ENCODE data around the gene INTU.
"Not testable (repeated sequence)": the region's sequence is repeated elsewhere in the genome, so short reads cannot be mapped to it uniquely, and the experiment has no call there.

Gene INTU

GRCh38 chr4:127648061-127648460 is 15.3 kb downstream of the INTU start:
- FAIRE-seq, result no peak

DNA sequence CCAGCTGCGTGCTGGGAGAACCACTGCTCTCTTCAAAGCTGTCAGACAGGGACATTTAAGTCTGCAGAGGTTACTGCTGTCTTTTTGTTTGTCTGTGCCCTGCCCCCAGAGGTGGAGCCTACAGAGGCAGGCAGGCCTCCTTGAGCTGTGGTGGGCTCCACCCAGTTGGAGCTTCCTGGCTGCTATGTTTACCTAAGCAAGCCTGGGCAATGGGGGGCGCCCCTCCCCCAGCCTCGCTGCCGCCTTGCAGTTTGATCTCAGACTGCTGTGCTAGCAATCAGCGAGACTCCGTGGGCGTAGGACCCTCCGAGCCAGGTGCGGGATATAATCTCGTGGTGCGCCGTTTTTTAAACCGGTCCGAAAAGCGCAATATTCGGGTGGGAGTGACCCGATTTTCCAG is 22.8 kb downstream of the INTU start:
- not testable (repeated sequence) for FAIRE-seq

DNA sequence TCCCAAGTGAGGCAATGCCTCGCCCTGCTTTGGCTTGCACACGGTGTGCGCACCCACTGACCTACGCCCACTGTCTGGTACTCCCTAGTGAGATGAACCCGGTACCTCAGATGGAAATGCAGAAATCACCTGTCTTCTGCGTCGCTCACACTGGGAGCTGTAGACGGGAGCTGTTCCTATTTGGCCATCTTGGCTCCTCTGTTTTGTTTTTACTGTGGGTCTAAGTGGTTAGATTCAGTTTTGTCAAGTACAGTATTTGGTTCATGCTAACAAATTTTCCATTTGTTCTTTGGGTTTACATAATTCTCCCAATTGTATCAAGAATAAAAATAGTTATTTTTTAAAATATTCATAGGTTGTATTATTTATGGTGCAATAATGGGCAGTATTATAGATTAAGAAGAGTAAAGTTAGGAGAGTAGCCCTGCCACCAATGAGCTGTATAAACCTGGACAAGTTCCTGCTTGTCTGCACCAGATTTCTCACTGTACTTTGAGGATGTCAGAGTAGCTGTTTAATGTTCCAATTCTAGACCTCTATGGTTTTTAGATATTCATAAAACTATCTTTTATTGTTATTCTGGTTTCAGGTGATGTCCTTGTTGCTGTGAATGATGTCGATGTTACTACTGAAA is 23.4 kb downstream of the INTU start:
- no peak for FAIRE-seq

GRCh38 chr4:127660284-127660885 is 27.6 kb downstream of the INTU start:
- no peak for FAIRE-seq

DNA sequence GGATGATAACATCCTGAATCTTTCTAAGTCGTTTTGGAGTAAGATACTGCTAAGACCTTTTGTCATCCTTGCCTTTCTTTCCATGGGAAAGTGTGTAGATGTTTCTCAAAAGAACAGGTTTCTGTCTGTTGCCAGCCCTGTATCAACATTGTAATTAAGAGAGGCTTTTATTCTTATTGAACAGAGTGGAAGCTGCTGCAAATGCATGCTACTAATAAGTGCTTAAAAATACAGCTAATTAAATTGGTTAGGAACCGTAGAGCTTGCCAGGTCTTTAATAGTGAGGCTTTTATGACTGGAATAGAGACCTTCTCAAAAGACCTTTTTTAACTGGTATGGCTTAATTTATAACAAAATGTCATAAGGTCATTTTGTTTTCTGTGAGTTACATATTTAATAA is 34.4 kb downstream of the INTU start:
- FAIRE-seq, result no peak

- FAIRE-seq, result no peak
Measured at GRCh38 chr4:127667772-127668171, 35.0 kb downstream of the INTU start.

GRCh38 chr4:127668770-127669169 is 36.0 kb downstream of the INTU start:
- FAIRE-seq, result no peak

- FAIRE-seq, result no peak
Measured at GRCh38 chr4:127669691-127670090, 36.9 kb downstream of the INTU start.

DNA sequence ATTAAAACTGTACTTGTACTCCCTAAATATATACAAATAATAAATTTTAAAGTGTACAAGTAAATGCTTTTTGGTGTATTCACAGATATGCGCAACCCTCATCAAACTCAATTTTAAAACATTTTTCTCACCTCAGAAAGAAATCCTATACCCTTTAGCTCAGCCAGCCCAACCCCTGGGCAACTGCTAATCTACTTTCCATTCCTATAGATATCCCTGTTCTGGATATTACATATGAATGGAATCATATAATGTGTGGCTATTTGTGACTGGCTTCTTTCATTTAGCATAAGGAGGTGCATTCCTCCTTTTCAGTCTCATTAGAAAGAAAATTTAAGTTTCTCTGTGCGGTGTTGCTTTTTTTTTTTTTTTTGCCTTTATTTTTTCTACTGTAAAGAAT is 39.4 kb downstream of the INTU start:
- FAIRE-seq, result no peak

DNA sequence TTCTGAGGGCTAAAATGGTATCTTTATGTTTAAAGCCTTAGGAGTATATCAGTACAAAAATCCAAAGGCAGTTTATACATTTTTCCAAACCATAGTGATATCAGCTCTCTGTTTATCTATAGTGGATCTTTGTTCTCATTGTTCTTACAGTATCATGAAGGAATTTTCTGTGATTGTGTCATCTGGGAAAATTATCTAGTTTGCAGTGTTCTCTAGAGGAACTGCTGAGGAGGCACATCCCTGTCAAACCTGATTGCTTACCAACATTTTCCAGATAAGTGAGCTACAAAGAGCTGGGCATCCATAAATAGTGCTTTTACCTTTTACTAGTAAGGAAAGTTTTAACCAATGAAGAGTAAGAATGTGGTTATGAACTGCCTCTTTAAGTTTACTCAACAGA is 52.5 kb downstream of the INTU start:
- no peak for FAIRE-seq

DNA sequence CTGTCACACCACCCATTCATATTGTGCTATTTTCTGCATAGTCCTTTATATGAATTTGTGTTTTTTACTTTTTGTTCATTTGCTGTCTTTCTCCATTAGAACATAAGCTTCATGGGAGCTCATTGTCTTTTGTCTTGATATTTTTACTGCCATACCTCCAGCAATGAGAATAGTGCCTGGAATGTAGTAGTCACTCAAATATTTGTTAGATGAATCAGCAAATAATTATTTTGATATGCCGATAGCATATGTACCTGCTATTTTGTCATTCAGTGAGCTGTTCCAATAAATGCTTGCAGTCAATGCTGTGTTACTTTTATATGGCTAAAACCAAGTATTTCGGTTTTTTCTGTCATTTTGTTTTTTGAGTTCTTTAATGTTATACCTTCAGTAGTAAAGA is 53.9 kb downstream of the INTU start:
- FAIRE-seq, result no peak

DNA sequence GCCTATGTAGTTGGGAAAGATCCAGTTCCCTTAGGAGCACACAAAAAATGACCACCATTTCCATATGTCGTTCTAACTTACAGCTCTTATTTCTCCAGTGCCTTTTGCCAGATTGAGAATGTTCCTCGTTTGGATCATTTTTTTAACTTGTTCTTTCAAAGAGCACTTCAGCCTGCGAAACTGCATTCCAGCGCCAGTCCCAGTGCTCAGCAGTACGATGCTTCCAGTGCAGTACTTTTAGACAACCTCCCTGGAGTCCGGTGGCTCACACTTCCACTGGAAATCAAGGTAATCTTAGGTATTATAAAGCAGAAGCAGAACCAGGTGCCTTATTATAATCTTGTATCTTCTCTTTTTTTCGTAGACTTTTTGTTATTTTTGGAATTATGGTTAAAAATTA is 54.8 kb downstream of the INTU start:
- FAIRE-seq, result no peak

DNA sequence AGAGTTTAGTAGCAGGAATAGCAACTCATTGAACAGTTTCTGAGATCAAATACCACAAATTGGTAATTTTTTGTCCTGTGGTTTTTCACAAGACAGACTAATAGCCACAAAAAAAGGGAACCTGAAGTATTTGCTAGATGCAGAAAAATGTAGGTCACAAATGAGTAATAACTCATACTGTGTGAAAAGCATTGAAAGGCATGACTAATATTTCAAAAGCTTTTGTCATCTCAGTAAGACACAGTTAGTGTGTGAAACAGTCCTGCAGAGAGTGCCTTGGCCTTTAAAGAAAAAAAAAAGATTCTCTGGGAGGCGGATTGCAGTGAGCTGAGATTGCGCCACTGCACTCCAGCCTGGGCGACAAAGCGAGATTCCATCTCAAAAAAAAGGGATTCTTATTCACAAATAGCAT is 66.0 kb downstream of the INTU start:
- FAIRE-seq, result no peak

GRCh38 chr4:127708985-127709384 is 76.2 kb downstream of the INTU start:
- no peak for FAIRE-seq

- no peak for FAIRE-seq
Measured at GRCh38 chr4:127709456-127709855, 76.7 kb downstream of the INTU start.

DNA sequence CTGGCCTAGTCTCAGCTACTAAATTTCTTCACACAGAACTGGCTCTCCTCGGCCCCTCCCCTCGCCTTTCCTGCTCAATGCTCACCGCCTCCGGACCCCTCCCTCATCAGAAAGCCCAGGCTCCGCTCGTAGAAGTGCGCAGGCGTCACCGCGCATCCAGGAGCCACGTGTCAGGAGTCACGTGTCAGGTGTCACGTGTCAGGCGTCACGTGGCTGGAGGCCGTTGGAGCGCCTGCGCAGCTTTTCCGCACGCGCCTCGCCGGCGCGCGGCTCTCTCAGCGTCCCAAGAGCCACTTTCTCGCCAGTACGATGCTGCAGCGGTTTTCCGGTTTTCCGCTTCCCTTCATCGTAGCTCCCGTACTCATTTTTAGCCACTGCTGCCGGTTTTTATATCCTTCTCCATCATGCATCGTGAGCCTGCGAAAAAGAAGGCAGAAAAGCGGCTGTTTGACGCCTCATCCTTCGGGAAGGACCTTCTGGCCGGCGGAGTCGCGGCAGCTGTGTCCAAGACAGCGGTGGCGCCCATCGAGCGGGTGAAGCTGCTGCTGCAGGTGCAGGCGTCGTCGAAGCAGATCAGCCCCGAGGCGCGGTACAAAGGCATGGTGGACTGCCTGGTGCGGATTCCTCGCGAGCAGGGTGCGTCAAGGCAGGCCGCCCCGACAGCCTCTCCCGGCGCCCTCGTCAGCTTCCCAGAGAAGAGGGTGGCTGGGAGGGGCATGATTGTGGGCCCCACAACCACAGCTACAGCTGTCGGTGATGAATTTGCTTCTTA is 97.6 kb downstream of the INTU start, which contains the start of gene SLC25A31:
Gene SLC25A31, plus strand, starts transcription at position 259 of the 772 bp plus-strand sequence. Its CDS starts 146 bp downstream, at position 405.
- FAIRE-seq, result no peak

DNA sequence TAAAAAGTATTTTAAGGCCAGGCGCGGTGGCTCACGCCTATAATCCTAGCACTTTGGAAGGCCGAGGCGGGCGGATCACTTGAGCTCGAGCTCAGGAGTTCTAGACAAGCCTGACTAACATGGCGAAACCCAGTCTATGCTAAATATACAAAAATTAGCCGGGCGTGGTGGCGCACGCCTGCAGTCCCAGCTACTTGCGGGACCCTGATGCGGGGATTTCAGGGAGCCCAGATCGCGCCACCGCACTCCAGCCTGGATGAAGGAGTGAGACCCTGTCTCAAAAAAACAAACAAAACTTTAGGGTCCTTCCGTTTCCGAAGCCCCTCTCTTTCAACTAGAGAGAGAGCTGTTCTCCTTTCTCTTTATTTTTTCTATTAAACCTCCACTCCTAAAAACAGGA is 98.6 kb downstream of the INTU start:
- FAIRE-seq, result no peak

GRCh38 chr4:127732623-127733328 is 100.0 kb downstream of the INTU start:
- FAIRE-seq, result peak; percentile 21

- no peak for FAIRE-seq
Measured at GRCh38 chr4:127734976-127735375, 102.2 kb downstream of the INTU start.

- no peak for FAIRE-seq
Measured at GRCh38 chr4:127737295-127737694, 104.5 kb downstream of the INTU start.

- no peak for FAIRE-seq
Measured at GRCh38 chr4:127741247-127741646, 108.5 kb downstream of the INTU start.

- no peak for FAIRE-seq
Measured at GRCh38 chr4:127747883-127748282, 115.1 kb downstream of the INTU start.

GRCh38 chr4:127748957-127749356 is 116.2 kb downstream of the INTU start:
- FAIRE-seq, result no peak

All from colon (tissue), 2 donors.